Ovary (tissue), 9 donors: ENCODE data around the gene GCNT2. TPM values are rescaled to one million over a fixed set of nuclear protein-coding genes. Genes with fewer than 3 reads are reported as not detected.

Experiments used
- DNase-seq, 5 donors: peaks; one replicate each; pipeline ENCODE4 v3.0.0-alpha.2; 2019 to 2020
- H3K27ac ChIP-seq, 2 donors: fragments of 200-600 bp; one replicate each; pipeline versions ENCODE4 v1.5.1 to v1.8.0; 2019 to 2022
- H3K27me3 ChIP-seq: fragments of 200-600 bp; one replicate; pipeline ENCODE4 v1.8.0; 2022
- H3K36me3 ChIP-seq: fragments of 200-600 bp; sonication (generic); one replicate; pipeline ENCODE4 v1.5.1; 2019
- H3K4me1 ChIP-seq: one replicate; pipeline ENCODE4 v1.8.1; 2013; ENCODE audit warnings: mild to moderate bottlenecking, moderate library complexity; ENCODE audit not compliant: insufficient read depth
- H3K4me3 ChIP-seq: fragments of 200-600 bp; sonication (generic); one replicate; pipeline ENCODE4 v1.5.1; 2017
- H3K9me3 ChIP-seq, 2 donors: fragments of 200-600 bp in 1 of 2; sonication (generic) in 1 of 2; one replicate each; pipeline versions ENCODE4 v1.5.1 to v1.8.1; 2013 to 2019; ENCODE audit warnings: mild to moderate bottlenecking in 1 of 2, moderate library complexity in 1 of 2
- EP300 ChIP-seq: sonication (generic); formaldehyde crosslinking; IDR thresholded peaks from one replicate; pipeline ENCODE4 v1.6.1; 2017; ENCODE audit warnings: antibody characterized with exemption
- POLR2A ChIP-seq: fragments of 450-650 bp; IDR thresholded peaks from one replicate; pipeline ENCODE4 v1.6.1; 2017; ENCODE audit warnings: antibody characterized with exemption, mild to moderate bottlenecking, moderate library complexity
- WGBS, 3 donors: extraction: QIAGEN DNeasy Blood & Tissue Kit in 1 of 3; methylation state at CpG; one replicate each; pipeline versions ENCODE4 v1.1.5 to v1.1.7; 2013 to 2017; 5-methylcytosine and 5-hydroxymethylcytosine counted together
- intact Hi-C, 4 donors: fragments of 100-400 bp; cut with DNase I; formaldehyde crosslinking; loops; one replicate each; pipeline versions ENCODE4 v1.11.0 to v1.15.1; 2022 to 2023
- polyA plus RNA-seq, 2 donors: library from polyadenylated mRNA; stranded (reverse); fragments of 200-250 nt in 1 of 2; fragments of 350-450 nt in 1 of 2; fragmentation: Illumina TruSeq in 1 of 2; extraction: RNeasy Lipid Tissue Mini Kit (QIAGEN cat#74804) in 1 of 2; gene quantifications; one replicate each; pipeline ENCODE4 v1.2.3, GENCODE V29; 2013 to 2014
- total RNA-seq, 7 donors: library from RNA; depleted of rRNA in 2 of 7; stranded (reverse); fragments of >200 nt in 2 of 7; fragmentation: NEBNext Ultra II Directional in 3 of 7; extraction: Animal tissue kit (Norgen Biotek cat#: 25700) in 3 of 7; gene quantifications; one replicate each; pipeline versions ENCODE4 v1.1.0 to v1.2.4, GENCODE V29; 2016 to 2023
- TF ChIP-seq, protein P1 (sequence below), 3 donors: fragments of 450-650 bp in 2 of 3; fragments of 200-600 bp in 1 of 3; IDR thresholded peaks; one replicate each; pipeline versions ENCODE4 v1.5.1 to v1.8.0; 2016 to 2022; ENCODE audit warnings: antibody characterized with exemption in 3 of 3, mild to moderate bottlenecking in 1 of 3
- donor health status: DM: no; HTN: no; CAD: no; lungs with moderate emphysema.
- donor health status: DM: no; HTN: no; CAD: no.
- donor health status: Bipolar disorder and iron deficiency.
- donor health status: DM: yes; HTN: yes; CAD: no.
- donor health status: DM: no; HTN: no; CAD: no.
- donor health status: DM: yes; HTN: yes; CAD: no.

The GCNT2 gene
- total and polyA plus RNA-seq, 9 donors, result 0.92 to 3.8 (median 1.3) TPM

DNA sequence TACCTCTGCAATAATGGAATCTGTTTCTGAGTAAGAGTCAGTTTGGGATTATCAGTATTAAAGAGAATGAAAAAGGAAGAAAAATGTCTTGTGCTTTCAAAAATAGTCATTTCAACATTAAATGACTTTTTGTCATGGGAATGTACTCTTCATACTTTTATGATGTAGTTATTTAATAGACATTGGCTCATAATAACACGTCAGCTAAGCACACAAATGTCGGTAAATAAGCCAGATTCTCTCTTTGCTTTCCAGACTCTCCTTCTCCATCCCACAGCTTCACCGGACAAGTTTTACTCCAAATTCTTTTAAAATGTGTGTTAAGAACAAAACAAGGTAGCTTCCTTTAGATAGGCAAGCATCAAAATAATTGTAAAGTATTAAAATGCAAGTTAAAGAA is 97.3 kb downstream of the GCNT2 start:
- no peaks in the 10 kb centered on the region for H3K4me1 ChIP-seq
- TF ChIP-seq, protein P1, sequence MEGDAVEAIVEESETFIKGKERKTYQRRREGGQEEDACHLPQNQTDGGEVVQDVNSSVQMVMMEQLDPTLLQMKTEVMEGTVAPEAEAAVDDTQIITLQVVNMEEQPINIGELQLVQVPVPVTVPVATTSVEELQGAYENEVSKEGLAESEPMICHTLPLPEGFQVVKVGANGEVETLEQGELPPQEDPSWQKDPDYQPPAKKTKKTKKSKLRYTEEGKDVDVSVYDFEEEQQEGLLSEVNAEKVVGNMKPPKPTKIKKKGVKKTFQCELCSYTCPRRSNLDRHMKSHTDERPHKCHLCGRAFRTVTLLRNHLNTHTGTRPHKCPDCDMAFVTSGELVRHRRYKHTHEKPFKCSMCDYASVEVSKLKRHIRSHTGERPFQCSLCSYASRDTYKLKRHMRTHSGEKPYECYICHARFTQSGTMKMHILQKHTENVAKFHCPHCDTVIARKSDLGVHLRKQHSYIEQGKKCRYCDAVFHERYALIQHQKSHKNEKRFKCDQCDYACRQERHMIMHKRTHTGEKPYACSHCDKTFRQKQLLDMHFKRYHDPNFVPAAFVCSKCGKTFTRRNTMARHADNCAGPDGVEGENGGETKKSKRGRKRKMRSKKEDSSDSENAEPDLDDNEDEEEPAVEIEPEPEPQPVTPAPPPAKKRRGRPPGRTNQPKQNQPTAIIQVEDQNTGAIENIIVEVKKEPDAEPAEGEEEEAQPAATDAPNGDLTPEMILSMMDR (IDR thresholded peaks at IDR 0.05), result no peak
- no peak for TF ChIP-seq EP300
- TF ChIP-seq POLR2A, result no peak
- DNase-seq, result no peak
- H3K4me3 ChIP-seq, result no peak overlapping the region
- intact Hi-C loops, result no loop called here
- no peak overlapping the region for H3K27ac ChIP-seq
- WGBS, 3 donors, result 79 to 82% (median 81%) methylated on average over 3 of the region's 3 CpGs
- H3K9me3 ChIP-seq, result no peaks in the 10 kb centered on the region
- H3K36me3 ChIP-seq, result no peaks in the 10 kb centered on the region
- H3K27me3 ChIP-seq, result no peaks in the 10 kb centered on the region

DNA sequence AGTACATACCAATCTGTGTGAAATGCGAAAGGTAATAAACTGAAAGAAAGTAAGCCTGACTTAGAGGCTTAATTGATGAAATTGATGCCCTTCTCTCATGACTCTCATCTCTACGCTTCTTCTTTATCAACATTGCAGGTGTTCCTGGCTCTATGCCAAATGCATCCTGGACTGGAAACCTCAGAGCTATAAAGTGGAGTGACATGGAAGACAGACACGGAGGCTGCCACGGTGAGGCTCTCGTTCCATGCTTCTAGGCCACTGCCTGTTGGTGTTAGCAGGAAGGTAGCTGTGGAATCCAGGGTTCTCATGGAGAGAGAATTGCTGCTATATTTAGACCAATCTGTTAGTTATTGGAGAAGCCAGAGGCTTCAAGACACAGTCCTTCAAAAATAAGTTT is 100.1 kb downstream of the GCNT2 start:
- Histone ChIP-seq H3K27me3 (no peaks in the 10 kb centered on the region), H3K27ac (no peak overlapping the region), H3K4me3 (no peak overlapping the region), H3K9me3 (no peaks in the 10 kb centered on the region), H3K36me3 (no peaks in the 10 kb centered on the region), H3K4me1 (no peaks in the 10 kb centered on the region)
- WGBS, 3 donors, result 70 to 79% (median 77%) methylated on average over 5 of the region's 5 CpGs
- intact Hi-C loops, result no loop called here
- TF ChIP-seq, protein P1 (IDR thresholded peaks at IDR 0.05), result no peak
- TF ChIP-seq EP300 (no peak), POLR2A (no peak)
- DNase-seq, result no peak

DNA sequence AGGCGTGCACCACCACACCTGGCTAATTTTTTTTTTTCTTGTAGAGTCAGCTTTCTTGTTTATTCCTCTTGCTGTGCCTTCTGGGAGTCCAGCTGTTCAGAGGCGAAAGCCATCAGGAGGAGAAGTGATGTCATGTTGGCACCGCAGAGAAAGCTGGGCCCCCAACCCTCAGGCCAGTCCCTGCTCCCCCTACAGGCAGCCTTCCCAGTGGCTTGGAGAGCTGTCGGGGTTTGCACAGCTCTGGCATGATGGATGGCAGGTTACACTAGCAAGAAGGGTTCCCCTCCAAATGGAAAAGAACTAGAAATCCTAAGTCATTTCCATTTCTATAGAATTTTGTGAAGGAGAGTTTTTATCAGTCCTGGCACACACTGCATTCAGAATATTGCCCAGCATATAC is 100.7 kb downstream of the GCNT2 start:
- TF ChIP-seq POLR2A, result no peak
- TF ChIP-seq, protein P1 (IDR thresholded peaks at IDR 0.05), result no peak
- TF ChIP-seq EP300, result no peak
- 85 to 92% (median 89%) methylated on average over 4 of the region's 4 CpGs for WGBS, 3 donors
- Histone ChIP-seq H3K4me1 (no peaks in the 10 kb centered on the region), H3K36me3 (no peaks in the 10 kb centered on the region), H3K27me3 (no peaks in the 10 kb centered on the region), H3K27ac (no peak overlapping the region), H3K4me3 (no peak overlapping the region), H3K9me3 (no peaks in the 10 kb centered on the region)
- intact Hi-C loops, result no loop called here
- no peak for DNase-seq

DNA sequence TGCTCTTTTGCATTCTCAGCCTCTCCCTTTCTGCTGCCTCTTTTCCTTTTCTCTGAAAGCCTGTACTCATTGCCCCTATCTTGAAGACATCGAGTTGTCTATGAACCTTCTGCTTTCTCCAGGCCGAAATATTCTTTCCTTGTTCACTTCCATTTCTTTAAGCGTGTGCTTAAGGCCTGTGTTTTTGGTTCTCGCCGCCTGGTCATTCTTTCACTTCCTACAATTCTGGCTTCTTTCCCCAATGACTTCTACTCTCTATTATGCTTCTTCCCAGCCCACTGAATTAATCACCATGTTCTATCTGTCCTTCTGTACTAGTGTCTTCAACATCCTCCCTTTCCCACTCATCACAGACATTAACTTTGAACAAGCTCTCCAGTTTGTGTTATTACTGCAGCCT is 103.7 kb downstream of the GCNT2 start:
- no peaks in the 10 kb centered on the region for H3K9me3 ChIP-seq
- H3K36me3 ChIP-seq, result no peaks in the 10 kb centered on the region
- H3K27ac ChIP-seq, result no peak overlapping the region
- WGBS, 3 donors, result 91 to 94% (median 91%) methylated on average over 5 of the region's 5 CpGs
- no peak for TF ChIP-seq EP300
- TF ChIP-seq, protein P1 (IDR thresholded peaks at IDR 0.05), result no peak
- no peak for TF ChIP-seq POLR2A
- DNase-seq, result no peak
- no peaks in the 10 kb centered on the region for H3K27me3 ChIP-seq
- H3K4me1 ChIP-seq, result no peaks in the 10 kb centered on the region
- intact Hi-C loops, result no loop called here
- no peak overlapping the region for H3K4me3 ChIP-seq
